ENCODE results near the gene NLGN2.

The NLGN2 gene

GRCh38 chr17:7369825-7370224, 37.8 kb upstream of the NLGN2 start:
- in situ Hi-C loops (cut with MboI; ENCODE audit: low sequenced_read_pairs, unreplicated experiment), result no loop called here
- DNase-seq (ENCODE audit: low spot score), result no peak
- no peak for TF ChIP-seq CTCF (IDR thresholded peaks at IDR 0.05; ENCODE audit: borderline replicate concordance, control extremely low read depth, extremely low read depth, insufficient read depth, missing control alignments)

- no peak for DNase-seq (ENCODE audit: low spot score)
- TF ChIP-seq CTCF (IDR thresholded peaks at IDR 0.05; ENCODE audit: borderline replicate concordance, control extremely low read depth, extremely low read depth, insufficient read depth, missing control alignments), result no peak
- in situ Hi-C loops (cut with MboI; ENCODE audit: low sequenced_read_pairs, unreplicated experiment), result no loop called here
These were observed 36.8 kb upstream of the NLGN2 start for GRCh38 chr17:7370853-7371252.

GRCh38 chr17:7374353-7374752, 33.3 kb upstream of the NLGN2 start:
- in situ Hi-C loops (cut with MboI; ENCODE audit: low sequenced_read_pairs, unreplicated experiment), result no loop called here
- TF ChIP-seq CTCF (IDR thresholded peaks at IDR 0.05; ENCODE audit: borderline replicate concordance, control extremely low read depth, extremely low read depth, insufficient read depth, missing control alignments), result no peak
- DNase-seq (ENCODE audit: low spot score), result no peak

- DNase-seq (ENCODE audit: low spot score), result no peak
- no peak for TF ChIP-seq CTCF (IDR thresholded peaks at IDR 0.05; ENCODE audit: borderline replicate concordance, control extremely low read depth, extremely low read depth, insufficient read depth, missing control alignments)
- in situ Hi-C loops (cut with MboI; ENCODE audit: low sequenced_read_pairs, unreplicated experiment), result no loop called here
These were observed 28.5 kb upstream of the NLGN2 start for GRCh38 chr17:7379134-7379533.

- no peak for DNase-seq (ENCODE audit: low spot score)
- in situ Hi-C loops (cut with MboI; ENCODE audit: low sequenced_read_pairs, unreplicated experiment), result no loop called here
- TF ChIP-seq CTCF (IDR thresholded peaks at IDR 0.05; ENCODE audit: borderline replicate concordance, control extremely low read depth, extremely low read depth, insufficient read depth, missing control alignments), result no peak
These were observed 27.3 kb upstream of the NLGN2 start for GRCh38 chr17:7380321-7380720.

GRCh38 chr17:7380855-7381683, 26.6 kb upstream of the NLGN2 start, which contains the start of gene TNK1:
TNK1 (plus strand) TSS chr17:7381089; CDS start chr17:7382927, 1,838 bp downstream.
- TF ChIP-seq CTCF (IDR thresholded peaks at IDR 0.05; ENCODE audit: borderline replicate concordance, control extremely low read depth, extremely low read depth, insufficient read depth, missing control alignments), result no peak
- in situ Hi-C loops (cut with MboI; ENCODE audit: low sequenced_read_pairs, unreplicated experiment), result no loop called here
- DNase-seq (ENCODE audit: low spot score), result no peak

All from GM13976 (cell line).